ENCODE results near the gene PTGER2. TPM values are rescaled to one million over a fixed set of nuclear protein-coding genes. Genes with fewer than 3 reads are reported as not detected.

The PTGER2 gene
- total RNA-seq, 3 donors from 2014 or later (not counting 1 experiment from before 2014, with no cell fraction given) = 55.3 to 67.9 (median 60.6) TPM

GRCh38 chr14:52332269-52332668, 18.2 kb downstream of the PTGER2 start:
- Histone ChIP-seq H3K27ac (ENCODE audit: low read length) (peak overlapping the region; percentile 15), H3K36me3 (ENCODE audit: control insufficient read depth, insufficient read depth, low read length) (peaks cover 21% of the 10 kb centered on the region), H3K9me3 (ENCODE audit: control insufficient read depth, insufficient read depth, low read length) (no peaks in the 10 kb centered on the region), H3K4me3 (ENCODE audit: low read length) (no peak overlapping the region), H3K4me1 (ENCODE audit: control insufficient read depth, insufficient read depth, low read length) (peaks cover 24% of the 10 kb centered on the region), H3K27me3 (ENCODE audit: control insufficient read depth, insufficient read depth, low read length) (no peaks in the 10 kb centered on the region)
- intact Hi-C loops (cut with micrococcal nuclease) = no loop called here
- Mint-ChIP-seq H3K4me3 (peak overlapping the region; percentile 7), H3K36me3 (no peaks in the 10 kb centered on the region), H3K4me1 (peaks cover 69 to 74% of the 10 kb centered on the region in 2 donors), H3K27ac (peak overlapping the region; percentile 46 to 95), H3K9me3 (no peaks in the 10 kb centered on the region), H3K27me3 (ENCODE audit: low read depth in 2 of 2) (no peaks in the 10 kb centered on the region)
- WGBS (ENCODE audit: insufficient coverage) = 41% methylated on average over 2 of the region's 3 CpGs
- TF ChIP-seq CTCF (IDR thresholded peaks at IDR 0.05) = no peak
- DNase-seq = no peak
- no peak for ATAC-seq

- H3K4me1 ChIP-seq (ENCODE audit: control insufficient read depth, insufficient read depth, low read length) = peaks cover 21% of the 10 kb centered on the region
- intact Hi-C loops (cut with micrococcal nuclease) = no loop called here
- H3K4me1 Mint-ChIP-seq = peaks cover 62 to 68% of the 10 kb centered on the region in 2 donors
- no peaks in the 10 kb centered on the region for H3K9me3 ChIP-seq (ENCODE audit: control insufficient read depth, insufficient read depth, low read length)
- peak overlapping the region; percentile 46 to 95 for H3K27ac Mint-ChIP-seq
- no peaks in the 10 kb centered on the region for H3K27me3 ChIP-seq (ENCODE audit: control insufficient read depth, insufficient read depth, low read length)
- H3K9me3 Mint-ChIP-seq = no peaks in the 10 kb centered on the region
- no peaks in the 10 kb centered on the region for H3K36me3 Mint-ChIP-seq
- TF ChIP-seq CTCF (IDR thresholded peaks at IDR 0.05) = no peak
- H3K27me3 Mint-ChIP-seq (ENCODE audit: low read depth in 2 of 2) = no peaks in the 10 kb centered on the region
- 79% methylated on average over 5 of the region's 5 CpGs for whole genome bisulfite sequencing (ENCODE audit: insufficient coverage)
- H3K4me3 ChIP-seq (ENCODE audit: low read length) = no peak overlapping the region
- H3K27ac ChIP-seq (ENCODE audit: low read length) = no peak overlapping the region
- peaks cover 14% of the 10 kb centered on the region for H3K36me3 ChIP-seq (ENCODE audit: control insufficient read depth, insufficient read depth, low read length)
- DNase-seq = no peak
- H3K4me3 Mint-ChIP-seq = no peak overlapping the region
- ATAC-seq = no peak
Observed at GRCh38 chr14:52333108-52333507, 19.0 kb downstream of the PTGER2 start.

DNA sequence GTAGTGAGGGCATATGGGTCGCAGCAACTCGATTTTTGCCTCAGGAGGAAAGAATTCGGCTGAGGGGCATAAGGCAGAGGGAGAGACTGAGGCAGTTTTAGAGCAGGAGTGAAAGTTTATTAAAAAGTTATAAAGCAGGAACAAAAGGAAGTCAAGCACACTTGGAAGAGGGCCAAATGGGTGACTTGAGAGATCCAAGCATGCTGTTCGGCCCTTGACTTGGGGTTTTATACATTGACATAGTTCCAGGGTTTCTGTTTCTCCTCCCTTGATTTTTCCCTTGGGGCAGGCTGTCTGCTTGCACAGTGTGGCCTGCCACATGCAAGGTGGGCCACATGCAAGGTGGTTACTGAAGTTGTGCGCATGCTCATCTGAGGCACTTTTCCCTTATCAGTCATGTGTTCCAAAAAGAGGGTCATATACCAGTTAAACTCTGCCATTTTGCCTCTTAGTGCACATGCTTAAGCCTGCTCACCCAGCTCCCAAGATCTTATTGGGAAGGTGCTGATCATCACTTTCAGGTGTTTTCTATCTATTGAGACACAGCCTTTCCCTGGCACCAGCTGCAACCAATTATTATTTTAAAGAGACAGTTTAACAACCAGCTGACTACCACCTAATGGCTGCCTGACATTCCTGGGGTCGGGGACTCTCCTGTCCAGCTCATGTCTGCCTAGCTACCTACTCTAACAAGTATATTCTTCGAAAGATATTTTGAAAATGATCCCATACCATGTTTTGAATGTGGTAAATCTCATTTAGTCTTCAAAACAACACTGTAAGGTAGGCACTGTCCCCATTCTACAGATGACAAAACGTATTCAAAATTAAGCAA, 19.9 kb downstream of the PTGER2 start:
- intact Hi-C loops (cut with micrococcal nuclease) = no loop called here
- Histone ChIP-seq H3K4me3 (ENCODE audit: low read length) (no peak overlapping the region), H3K27ac (ENCODE audit: low read length) (no peak overlapping the region), H3K36me3 (ENCODE audit: control insufficient read depth, insufficient read depth, low read length) (peaks cover 11% of the 10 kb centered on the region), H3K27me3 (ENCODE audit: control insufficient read depth, insufficient read depth, low read length) (no peaks in the 10 kb centered on the region), H3K9me3 (ENCODE audit: control insufficient read depth, insufficient read depth, low read length) (no peaks in the 10 kb centered on the region), H3K4me1 (ENCODE audit: control insufficient read depth, insufficient read depth, low read length) (peaks cover 21% of the 10 kb centered on the region)
- Mint-ChIP-seq H3K27ac (peak overlapping the region; percentile 46 to 95), H3K4me1 (peaks cover 61 to 70% of the 10 kb centered on the region in 2 donors), H3K27me3 (ENCODE audit: low read depth in 2 of 2) (no peaks in the 10 kb centered on the region), H3K4me3 (no peak overlapping the region), H3K9me3 (no peaks in the 10 kb centered on the region), H3K36me3 (no peaks in the 10 kb centered on the region)
- 90% methylated on average over 8 of the region's 8 CpGs for WGBS (ENCODE audit: insufficient coverage)
- DNase-seq (no peak), ATAC-seq (no peak)
- no peak for TF ChIP-seq CTCF (IDR thresholded peaks at IDR 0.05)

All from natural killer cell (primary cell).